HepG2 (cell line): Measurements from ENCODE around the gene TM6SF1. TPM values are rescaled to one million over a fixed set of nuclear protein-coding genes. Genes with fewer than 3 reads are reported as not detected.

Source experiments
- ATAC-seq: fragments of 200-7000 bp; cut with Tn5 transposase; 3 replicates; pipeline ENCODE4 v1.9.1; 2020; ENCODE audit warnings: mild to moderate bottlenecking, moderate library complexity
- BruUV-seq: library from RNA; stranded (reverse); fragments of 400-500 nt; replicated peaks from 2 replicates; lab custom pipeline; 2021; lab: Mats Ljungman, UMichigan
- CTCF ChIA-PET: fragments of 300-600 bp; formaldehyde crosslinking; extraction: SDS; loops from one replicate; lab custom pipeline; 2021; ENCODE audit warnings: low total read pairs, inconsistent platforms, low intra/inter-chr PET ratio; lab: Yijun Ruan, JAX
- POLR2A ChIA-PET: fragments of 350-600 bp; sonication (Branson Sonifier 250); formaldehyde crosslinking; loops from one replicate; lab custom pipeline; 2020; ENCODE audit warnings: antibody characterized with exemption, inconsistent platforms; lab: Yijun Ruan, JAX
- DNase-seq: peaks from one replicate; pipeline ENCODE4 v3.0.0-alpha.2; 2015; ENCODE audit warnings: low spot score
- FAIRE-seq: peaks from 3 replicates; lab custom pipeline; 2011; peaks lifted over from hg19 to GRCh38; lab: Jason Lieb, UNC
- H2AFZ ChIP-seq: one replicate; pipeline ENCODE4 v1.6.1; 2011; ENCODE audit warnings: low read length, inconsistent platforms
- H3K27ac ChIP-seq: fragments of 300-600 bp; 3 replicates; pipeline ENCODE4 v1.8.0; 2011; ENCODE audit warnings: mixed run types, mild to moderate bottlenecking, mixed read lengths, low read length, inconsistent platforms; ENCODE audit not compliant: insufficient read depth; ENCODE audit errors: extremely low read length
- H3K27me3 ChIP-seq, 2 experiments: fragments of 200-600 bp in 1 of 2; 2 replicates in 1 of 2; 3 replicates in 1 of 2; pipeline versions ENCODE4 v1.6.0 to v1.8.0; 2011; ENCODE audit warnings: low read length in 2 of 2, mild to moderate bottlenecking in 2 of 2, moderate library complexity in 2 of 2, inconsistent platforms in 1 of 2; ENCODE audit not compliant: insufficient read depth in 2 of 2, control insufficient read depth in 1 of 2
- H3K36me3 ChIP-seq, 2 experiments: fragments of 200-600 bp in 1 of 2; replicated peaks in 1 of 2; 2 replicates in 1 of 2; 3 replicates in 1 of 2; pipeline versions ENCODE4 v1.5.1 to v1.8.0; 2011; ENCODE audit warnings: low read length in 2 of 2, inconsistent platforms in 1 of 2; ENCODE audit not compliant: insufficient read depth in 2 of 2, control insufficient read depth in 1 of 2
- H3K4me1 ChIP-seq: 2 replicates; pipeline ENCODE4 v1.5.1; 2012; ENCODE audit warnings: low read length, inconsistent platforms; ENCODE audit not compliant: insufficient read depth
- H3K4me2 ChIP-seq: 2 replicates; pipeline ENCODE4 v1.6.0; 2011; ENCODE audit warnings: low read depth, low read length, inconsistent platforms
- H3K4me3 ChIP-seq, 3 experiments: fragments of 200-600 bp in 1 of 3; sonication (generic), shearing (Covaris generic) in 1 of 3; replicated peaks in 1 of 3; 2 replicates each; pipeline ENCODE4 v1.5.1; 2011 to 2016; ENCODE audit warnings: low read length in 3 of 3, inconsistent platforms in 2 of 3, low read depth in 2 of 3, mild to moderate bottlenecking in 2 of 3, control low read depth in 1 of 3, mixed read lengths in 1 of 3; ENCODE audit not compliant: insufficient read depth in 1 of 3
- H3K79me2 ChIP-seq: one replicate; pipeline ENCODE4 v1.6.1; 2011; ENCODE audit warnings: low read length, inconsistent platforms; ENCODE audit not compliant: insufficient read depth
- H3K9ac ChIP-seq: 2 replicates; pipeline ENCODE4 v1.6.0; 2011; ENCODE audit warnings: mild to moderate bottlenecking, low read depth, low read length, inconsistent platforms; ENCODE audit not compliant: insufficient read depth
- H3K9me3 ChIP-seq: 2 replicates; pipeline ENCODE4 v1.5.1; 2012; ENCODE audit warnings: mild to moderate bottlenecking, low read length
- H4K20me1 ChIP-seq: 2 replicates; pipeline ENCODE4 v1.6.0; 2011; ENCODE audit warnings: inconsistent platforms, mild to moderate bottlenecking, low read length, moderate library complexity; ENCODE audit not compliant: insufficient read depth
- FOXC1 ChIP-seq: sonication (generic); formaldehyde crosslinking; IDR thresholded peaks from 2 replicates; pipeline ENCODE4 v1.8.0; 2022; ENCODE audit warnings: mild to moderate bottlenecking, missing genetic modification reagents, borderline replicate concordance
- GTF2F1 ChIP-seq: fragments of 150-350 bp; IDR thresholded peaks from 2 replicates; pipeline ENCODE4 v1.6.1; 2014; ENCODE audit warnings: low read length
- MBNL3 ChIP-seq: fragments of 250-450 bp; sonication (Bioruptor Pico); conservative IDR thresholded peaks from 2 replicates; pipeline ENCODE4 v1.8.0; 2022; ENCODE audit warnings: mild to moderate bottlenecking, inconsistent platforms
- SRF ChIP-seq: IDR thresholded peaks from 2 replicates; pipeline ENCODE4 v1.6.1; 2011; ENCODE audit warnings: mild to moderate bottlenecking, low read depth, low read length, moderate library complexity
- WIZ ChIP-seq: sonication (generic); formaldehyde crosslinking; IDR thresholded peaks from 2 replicates; pipeline ENCODE4 v1.5.1; 2020; ENCODE audit warnings: mild to moderate bottlenecking, missing genetic modification reagents
- ZMYM4 ChIP-seq: sonication (generic); formaldehyde crosslinking; IDR thresholded peaks from 2 replicates; pipeline ENCODE4 v1.8.1; 2023; ENCODE audit warnings: mild to moderate bottlenecking, missing genetic modification reagents
- ZNF414 ChIP-seq: sonication (generic); formaldehyde crosslinking; IDR thresholded peaks from 2 replicates; pipeline ENCODE4 v1.5.0; 2020; ENCODE audit warnings: missing genetic modification reagents
- ZNF446 ChIP-seq: sonication (generic); formaldehyde crosslinking; IDR thresholded peaks from 2 replicates; pipeline ENCODE4 v1.5.0; 2020; ENCODE audit warnings: mild to moderate bottlenecking, missing genetic modification reagents
- ZNF792 ChIP-seq: IDR thresholded peaks from 2 replicates; pipeline ENCODE4 v1.6.1; 2016
- ZSCAN25 ChIP-seq: sonication (generic); formaldehyde crosslinking; IDR thresholded peaks from 2 replicates; pipeline ENCODE4 v1.8.0; 2022; ENCODE audit warnings: mild to moderate bottlenecking, missing genetic modification reagents
- WGBS: methylation state at CpG from one replicate; pipeline ENCODE4 v1.1.6; 2017; ENCODE audit warnings: low lambda C conversion rate; 5-methylcytosine and 5-hydroxymethylcytosine counted together
- in situ Hi-C: cut with HindIII; loops from 2 replicates; pipeline ENCODE4 v1.10.0; 2017; ENCODE audit warnings: low pct_unique_long_range_greater_than_20kb; ENCODE audit not compliant: extremely low pct_ligation_motif_present
- intact Hi-C: fragments of 100-400 bp; cut with micrococcal nuclease; formaldehyde crosslinking; loops from one replicate; pipeline ENCODE4 v1.10.0; 2022; ENCODE audit not compliant: unreplicated experiment
- polyA plus RNA-seq, 8 experiments: library from polyadenylated mRNA; depleted of rRNA in 3 of 8; stranded (reverse) in 7 of 8; unstranded in 1 of 8; fragments of >200 nt; fragmentation: Illumina TruSeq in 4 of 8; extraction: Trizol in 4 of 8; gene quantifications; 2 replicates each; pipeline versions ENCODE4 v1.2.1 to v1.2.3, GENCODE V29; 2011 to 2016; ENCODE audit warnings: low read depth in 4 of 8, missing spikeins in 1 of 8, mixed read lengths in 1 of 8; ENCODE audit not compliant: insufficient read depth in 1 of 8
- total RNA-seq, 5 experiments: library from RNA; depleted of rRNA; stranded (reverse); fragments of >200 nt; fragmentation: Illumina TruSeq; extraction: Trizol; gene quantifications; 2 replicates each; pipeline ENCODE4 v1.2.3, GENCODE V29; 2016; ENCODE audit warnings: low read depth in 1 of 5

TM6SF1 gene
- total and polyA plus RNA-seq, 2 of the 13 experiments (the other 11 are each of a cell fraction or from before 2014, with no cell fraction given), result not detected

- in situ Hi-C loops, result no loop called here
- intact Hi-C loops, result no loop called here
- Histone ChIP-seq H3K9me3 (no peaks in the 10 kb centered on the region), H3K27ac (no peak overlapping the region), H2AFZ (no peak overlapping the region), H3K79me2 (no peaks in the 10 kb centered on the region), H3K27me3 (no peaks in the 10 kb centered on the region; a peak in 1 of 5 replicates), H3K4me1 (no peaks in the 10 kb centered on the region), H3K9ac (no peak overlapping the region), H4K20me1 (no peaks in the 10 kb centered on the region), H3K4me3 (no peak overlapping the region), H3K4me2 (no peak overlapping the region), H3K36me3 (no peaks in the 10 kb centered on the region)
- FAIRE-seq (no peak), DNase-seq (no peak), ATAC-seq (no peak)
- ChIA-PET POLR2A (no interaction called here), CTCF (no interaction called here)
- TF ChIP-seq WIZ (no peak), SRF (no peak), ZNF414 (CRISPR knock-in tag) (no peak), FOXC1 (CRISPR knock-in tag) (no peak), GTF2F1 (no peak), MBNL3 (no peak), ZNF446 (no peak), ZMYM4 (CRISPR knock-in tag) (no peak)
- WGBS, result 0% methylated on average over 1 of the region's 1 CpG
- BruUV-seq, result no TSS peak
Observed at GRCh38 chr15:83164111-83164770, 56.8 kb downstream of the TM6SF1 start.

GRCh38 chr15:83164771-83165404, 57.4 kb downstream of the TM6SF1 start:
- TF ChIP-seq ZSCAN25 (CRISPR knock-in tag) (no peak), ZNF792 (CRISPR knock-in tag) (no peak)
- no peak overlapping the region for H2AFZ ChIP-seq
- H3K79me2 ChIP-seq, result no peaks in the 10 kb centered on the region
- H3K36me3 ChIP-seq, result no peaks in the 10 kb centered on the region
- no peaks in the 10 kb centered on the region for H3K4me1 ChIP-seq
- no peaks in the 10 kb centered on the region for H3K9me3 ChIP-seq
- FAIRE-seq (no peak), ATAC-seq (no peak), DNase-seq (no peak)
- intact Hi-C loops (no loop called here), in situ Hi-C loops (no loop called here)
- WGBS, result 0% methylated on average over 4 of the region's 4 CpGs
- POLR2A ChIA-PET, result no interaction called here
- H3K9ac ChIP-seq, result no peak overlapping the region
- H3K4me2 ChIP-seq, result no peak overlapping the region
- H3K27ac ChIP-seq, result no peak overlapping the region
- no peaks in the 10 kb centered on the region; a peak in 1 of 5 replicates for H3K27me3 ChIP-seq
- CTCF ChIA-PET, result no interaction called here
- no peaks in the 10 kb centered on the region for H4K20me1 ChIP-seq
- BruUV-seq, result no TSS peak
- H3K4me3 ChIP-seq, result no peak overlapping the region
